ENCODE data around the gene MYOM1. TPM values are rescaled to one million over a fixed set of nuclear protein-coding genes. Genes with fewer than 3 reads are reported as not detected.

The MYOM1 gene
- total RNA-seq, 4 donors from 2014 or later = 0.67 to 2.1 (median 1.5) TPM

DNA sequence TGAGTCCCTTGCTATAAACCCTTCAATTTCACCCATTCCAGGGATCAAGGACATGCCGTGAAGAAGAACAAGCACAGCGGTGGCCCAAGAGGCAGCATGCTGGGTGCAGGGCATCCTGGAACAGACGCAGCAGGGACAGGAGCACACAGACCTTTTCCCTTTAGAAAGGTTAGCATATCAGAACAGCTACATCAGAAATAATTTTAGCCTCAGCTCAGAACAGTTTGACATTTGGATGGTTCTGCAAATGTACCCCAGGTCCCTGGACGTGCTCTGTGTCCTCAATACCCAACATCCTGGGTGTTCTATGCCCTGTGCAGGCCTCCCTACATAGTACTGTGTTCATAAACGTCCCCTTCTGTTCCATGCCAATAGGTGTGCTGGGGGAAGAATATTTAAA, 80.4 kb downstream of the MYOM1 start:
- H3K4me3 ChIP-seq (ENCODE audit: low read depth, poor library complexity, severe bottlenecking) = no peak overlapping the region
- 88 to 89% methylated on average over 5 of the region's 5 CpGs for WGBS, 2 donors
- TF ChIP-seq POLR2A (IDR thresholded peaks at IDR 0.05) = no peak
- TF ChIP-seq, protein P1, sequence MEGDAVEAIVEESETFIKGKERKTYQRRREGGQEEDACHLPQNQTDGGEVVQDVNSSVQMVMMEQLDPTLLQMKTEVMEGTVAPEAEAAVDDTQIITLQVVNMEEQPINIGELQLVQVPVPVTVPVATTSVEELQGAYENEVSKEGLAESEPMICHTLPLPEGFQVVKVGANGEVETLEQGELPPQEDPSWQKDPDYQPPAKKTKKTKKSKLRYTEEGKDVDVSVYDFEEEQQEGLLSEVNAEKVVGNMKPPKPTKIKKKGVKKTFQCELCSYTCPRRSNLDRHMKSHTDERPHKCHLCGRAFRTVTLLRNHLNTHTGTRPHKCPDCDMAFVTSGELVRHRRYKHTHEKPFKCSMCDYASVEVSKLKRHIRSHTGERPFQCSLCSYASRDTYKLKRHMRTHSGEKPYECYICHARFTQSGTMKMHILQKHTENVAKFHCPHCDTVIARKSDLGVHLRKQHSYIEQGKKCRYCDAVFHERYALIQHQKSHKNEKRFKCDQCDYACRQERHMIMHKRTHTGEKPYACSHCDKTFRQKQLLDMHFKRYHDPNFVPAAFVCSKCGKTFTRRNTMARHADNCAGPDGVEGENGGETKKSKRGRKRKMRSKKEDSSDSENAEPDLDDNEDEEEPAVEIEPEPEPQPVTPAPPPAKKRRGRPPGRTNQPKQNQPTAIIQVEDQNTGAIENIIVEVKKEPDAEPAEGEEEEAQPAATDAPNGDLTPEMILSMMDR (IDR thresholded peaks at IDR 0.05) = no peak
- no peak for DNase-seq (ENCODE audit: low spot score in 2 of 2)
- intact Hi-C loops (cut with DNase I; ENCODE audit: low total_unique reads) = loop anchor here (10.0 kb wide), 1 partner anchor 205 kb away; no protein-coding TSS in a partner anchor

DNA sequence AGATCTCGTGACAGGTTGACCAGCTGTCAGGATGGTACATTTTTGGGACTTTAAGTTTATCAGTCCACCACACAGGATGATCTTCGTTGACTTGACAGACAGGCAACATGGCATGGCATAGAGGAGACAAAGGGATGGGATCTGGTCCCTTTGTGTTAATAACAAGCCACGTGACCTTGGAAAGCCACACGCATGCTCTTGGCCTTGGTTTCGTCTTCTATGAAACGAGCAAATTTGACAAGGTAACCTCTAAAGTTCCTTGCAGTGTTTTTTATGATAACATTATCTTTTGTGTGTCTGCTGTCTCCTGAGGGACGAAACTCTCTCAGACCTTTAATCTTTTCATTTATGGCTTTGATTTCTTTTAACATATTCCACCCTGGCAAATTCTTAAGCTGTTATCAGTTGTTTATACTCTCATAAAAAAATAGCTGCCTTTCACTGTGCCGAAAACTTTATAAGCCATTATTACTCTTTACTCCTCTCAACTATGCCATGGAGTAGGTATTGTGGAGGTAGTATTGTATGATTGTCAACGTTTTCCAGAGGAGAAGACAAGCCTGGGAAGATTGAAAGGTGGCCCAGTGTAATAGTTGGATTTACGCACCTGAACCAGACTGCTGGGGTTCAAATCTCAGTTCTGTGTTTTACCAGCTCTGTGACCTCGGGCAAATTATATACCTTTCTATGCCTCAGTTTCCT, 81.3 kb downstream of the MYOM1 start:
- intact Hi-C loops (cut with DNase I; ENCODE audit: low total_unique reads) = loop anchor here (10.0 kb wide), 1 partner anchor 204 kb away; no protein-coding TSS in a partner anchor
- WGBS, 2 donors = 88 to 89% methylated on average over 11 of the region's 11 CpGs
- no peak for DNase-seq (ENCODE audit: low spot score in 2 of 2)
- no peak for TF ChIP-seq POLR2A (IDR thresholded peaks at IDR 0.05)
- TF ChIP-seq, protein P1 (IDR thresholded peaks at IDR 0.05) = no peak
- H3K4me3 ChIP-seq (ENCODE audit: low read depth, poor library complexity, severe bottlenecking) = no peak overlapping the region

DNA sequence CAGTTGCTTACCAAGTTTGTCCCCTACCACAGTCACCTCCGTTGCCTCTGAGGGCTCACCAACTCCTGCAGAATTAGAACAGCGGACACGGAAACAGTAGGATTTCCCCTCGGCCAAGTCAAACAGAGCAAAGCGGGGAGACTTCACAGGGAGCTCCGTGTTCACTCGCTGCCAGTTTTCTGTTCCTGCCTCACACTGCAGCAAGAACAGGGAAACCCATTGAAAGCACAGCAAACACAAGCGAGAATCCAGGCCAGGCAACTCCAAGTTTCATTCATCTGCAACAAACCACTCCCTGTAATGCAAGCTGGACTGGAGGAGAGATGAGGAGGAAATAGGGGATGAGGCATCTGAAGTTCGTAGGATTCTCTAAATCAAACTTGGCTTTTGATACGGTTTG, 84.2 kb downstream of the MYOM1 start:
- intact Hi-C loops (cut with DNase I; ENCODE audit: low total_unique reads) = loop anchor here (10.0 kb wide), 1 partner anchor 201 kb away; no protein-coding TSS in a partner anchor
- 87 to 88% methylated on average over 10 of the region's 10 CpGs for WGBS, 2 donors

DNA sequence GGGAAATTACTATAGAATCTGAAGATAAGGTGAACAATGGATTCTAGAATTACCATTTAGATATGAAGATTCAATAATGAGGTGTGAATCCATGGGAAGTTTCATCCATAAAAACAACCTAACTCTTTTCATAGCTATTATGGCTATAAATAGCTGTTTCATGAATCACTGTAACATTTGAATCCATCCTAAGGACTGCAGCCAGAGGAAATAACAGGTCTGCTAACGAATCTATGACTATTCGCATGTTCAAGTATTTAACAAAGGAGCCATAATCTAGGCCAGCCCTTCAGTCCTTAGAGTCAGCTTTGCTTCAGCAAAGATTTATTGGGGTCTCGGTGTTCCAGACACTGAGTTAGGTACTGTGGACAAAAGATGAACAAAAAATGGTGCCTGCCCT, 87.1 kb downstream of the MYOM1 start:
- intact Hi-C loops (cut with DNase I; ENCODE audit: low total_unique reads) = loop anchor here (10.0 kb wide), 1 partner anchor 198 kb away; no protein-coding TSS in a partner anchor
- H3K4me3 ChIP-seq (ENCODE audit: low read depth, poor library complexity, severe bottlenecking) = no peak overlapping the region
- no peak for DNase-seq (ENCODE audit: low spot score in 2 of 2)
- TF ChIP-seq POLR2A (IDR thresholded peaks at IDR 0.05) = no peak
- TF ChIP-seq, protein P1 (IDR thresholded peaks at IDR 0.05) = no peak
- WGBS, 2 donors = 80 to 86% methylated on average over 3 of the region's 3 CpGs

More for the DNA sequence above, 84.2 kb downstream of the MYOM1 start:
- TF ChIP-seq POLR2A (IDR thresholded peaks at IDR 0.05) = no peak
- TF ChIP-seq, protein P1 (IDR thresholded peaks at IDR 0.05) = no peak
- no peak for DNase-seq (ENCODE audit: low spot score in 2 of 2)
- H3K4me3 ChIP-seq (ENCODE audit: low read depth, poor library complexity, severe bottlenecking) = no peak overlapping the region

DNA sequence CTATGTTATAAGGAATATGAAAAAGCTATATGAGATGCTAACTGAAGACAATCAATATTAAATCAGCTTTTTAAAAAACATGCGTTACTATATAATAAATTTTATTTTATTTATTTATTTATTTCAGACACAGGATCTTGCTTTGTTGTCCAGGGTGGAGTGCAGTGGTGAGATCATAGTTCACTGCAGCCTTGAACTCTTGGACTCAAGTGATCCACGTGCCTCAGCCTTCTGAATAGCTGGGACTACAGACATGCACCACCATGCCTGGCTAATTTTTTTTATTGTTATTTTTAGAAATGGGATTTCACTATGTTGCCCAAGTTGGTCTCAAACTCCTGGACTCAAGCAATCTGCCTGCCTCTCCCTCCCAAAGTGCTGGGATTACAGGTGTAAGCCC, 89.4 kb downstream of the MYOM1 start:
- 31 to 53% methylated on average over 2 of the region's 2 CpGs for WGBS, 2 donors
- TF ChIP-seq, protein P1 (IDR thresholded peaks at IDR 0.05) = no peak
- TF ChIP-seq POLR2A (IDR thresholded peaks at IDR 0.05) = no peak
- intact Hi-C loops (cut with DNase I; ENCODE audit: low total_unique reads) = loop anchor here (10.0 kb wide), 1 partner anchor 196 kb away; no protein-coding TSS in a partner anchor
- no peak overlapping the region for H3K4me3 ChIP-seq (ENCODE audit: low read depth, poor library complexity, severe bottlenecking)
- DNase-seq (ENCODE audit: low spot score in 2 of 2) = no peak
